ENCODE measurements around the gene VWC2.

VWC2 gene

DNA sequence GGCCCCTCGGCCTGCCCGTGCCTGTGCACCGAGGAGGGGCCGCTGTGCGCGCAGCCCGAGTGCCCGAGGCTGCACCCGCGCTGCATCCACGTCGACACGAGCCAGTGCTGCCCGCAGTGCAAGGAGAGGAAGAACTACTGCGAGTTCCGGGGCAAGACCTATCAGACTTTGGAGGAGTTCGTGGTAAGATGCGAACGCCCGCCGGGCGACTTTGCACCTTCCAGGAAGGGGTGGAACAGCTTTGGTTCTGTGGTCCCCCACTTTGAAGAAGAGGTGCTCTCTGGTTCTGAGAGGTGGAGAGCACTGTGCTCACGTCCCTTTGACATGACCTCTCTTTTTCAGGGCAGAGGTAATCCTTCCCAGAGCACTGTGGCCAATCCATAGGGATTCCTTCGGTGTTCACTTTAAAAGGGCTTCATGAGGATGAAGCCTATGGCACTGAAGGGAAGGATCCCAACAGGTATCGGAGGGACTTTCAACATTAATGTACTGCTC is 2.6 kb downstream of the VWC2 start:
- Histone ChIP-seq H2AFZ (ENCODE audit: low read depth, low read length) (no peak overlapping the region), H2BK120ac (ENCODE audit: low read depth, low read length) (no peak overlapping the region), H3K14ac (ENCODE audit: low read length in 2 of 2) (no peak overlapping the region), H2BK5ac (ENCODE audit: low read depth, low read length, poor library complexity, severe bottlenecking) (no peak overlapping the region), H3K4me1 (ENCODE audit: control insufficient read depth, insufficient read depth, low read depth, low read length) (peaks cover 24% of the 10 kb centered on the region), H3K27me3 (ENCODE audit: control insufficient read depth in 1 of 2, insufficient read depth in 1 of 2, low read length in 2 of 2) (peaks cover 52 to 74% of the 10 kb centered on the region in 2 experiments), H3K4me3 (ENCODE audit: insufficient read depth in 1 of 2, low read depth in 1 of 2, low read length in 2 of 2) (peak overlapping the region in 1 of 2 experiments; percentile 51), H3K79me1 (replicated peaks; ENCODE audit: low read length, poor library complexity, severe bottlenecking) (no peaks in the 10 kb centered on the region), H3K23ac (ENCODE audit: low read length in 2 of 2) (no peak overlapping the region), H3K4me2 (ENCODE audit: low read length, poor library complexity, severe bottlenecking) (no peak overlapping the region), H2BK15ac (ENCODE audit: low read depth, poor library complexity, severe bottlenecking) (no peak overlapping the region), H3K9me3 (ENCODE audit: control insufficient read depth, low read length) (no peaks in the 10 kb centered on the region), H3K9ac (ENCODE audit: low read length) (no peak overlapping the region), H2BK12ac (ENCODE audit: low read length in 2 of 2) (no peak overlapping the region), H4K8ac (ENCODE audit: low read length) (no peak overlapping the region), H4K91ac (ENCODE audit: low read length) (no peak overlapping the region), H2AK5ac (ENCODE audit: low read length, severe bottlenecking) (no peak overlapping the region), H3K27ac (ENCODE audit: low read length, poor library complexity, severe bottlenecking) (no peak overlapping the region), H3K18ac (ENCODE audit: low read depth in 1 of 2, low read length in 2 of 2) (no peak overlapping the region), H3K36me3 (ENCODE audit: control insufficient read depth in 1 of 2, insufficient read depth in 2 of 2, low read depth in 1 of 2, low read length in 2 of 2) (no peaks in the 10 kb centered on the region), H3K4ac (ENCODE audit: low read depth in 1 of 2, low read length in 2 of 2) (no peak overlapping the region)
- DNase-seq, result no peak
- 18% methylated on average over 25 of the region's 25 CpGs for WGBS

DNA sequence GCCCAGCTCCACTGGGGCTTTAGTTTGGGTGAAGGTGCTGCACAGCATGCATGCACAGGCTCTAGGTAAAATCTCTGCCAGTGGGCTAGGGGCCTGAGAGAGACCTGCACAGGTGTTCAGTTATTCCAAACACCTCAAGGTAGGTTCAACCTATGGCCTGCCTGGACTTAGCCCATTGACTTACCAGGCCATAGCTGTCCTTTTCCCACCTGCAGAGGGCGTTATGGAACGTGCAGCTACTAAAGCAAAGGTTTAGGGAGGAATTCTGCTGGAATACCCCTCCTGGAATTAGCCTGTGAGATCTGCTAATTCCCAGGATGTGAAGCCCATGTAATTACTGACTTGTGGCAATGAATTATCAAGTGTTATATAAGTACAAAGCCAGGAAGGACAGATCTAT is 3.6 kb downstream of the VWC2 start:
- Histone ChIP-seq H3K9ac (ENCODE audit: low read length) (no peak overlapping the region), H3K4me2 (ENCODE audit: low read length, poor library complexity, severe bottlenecking) (no peak overlapping the region), H4K91ac (ENCODE audit: low read length) (no peak overlapping the region), H2BK15ac (ENCODE audit: low read depth, poor library complexity, severe bottlenecking) (no peak overlapping the region), H3K23ac (ENCODE audit: low read length in 2 of 2) (no peak overlapping the region), H4K8ac (ENCODE audit: low read length) (no peak overlapping the region), H2AK5ac (ENCODE audit: low read length, severe bottlenecking) (no peak overlapping the region), H3K27me3 (ENCODE audit: control insufficient read depth in 1 of 2, insufficient read depth in 1 of 2, low read length in 2 of 2) (peaks cover 52 to 65% of the 10 kb centered on the region in 2 experiments), H3K14ac (ENCODE audit: low read length in 2 of 2) (no peak overlapping the region), H2AFZ (ENCODE audit: low read depth, low read length) (no peak overlapping the region), H3K79me1 (replicated peaks; ENCODE audit: low read length, poor library complexity, severe bottlenecking) (no peaks in the 10 kb centered on the region), H3K4ac (ENCODE audit: low read depth in 1 of 2, low read length in 2 of 2) (no peak overlapping the region), H3K4me3 (ENCODE audit: insufficient read depth in 1 of 2, low read depth in 1 of 2, low read length in 2 of 2) (no peak overlapping the region), H3K36me3 (ENCODE audit: control insufficient read depth in 1 of 2, insufficient read depth in 2 of 2, low read depth in 1 of 2, low read length in 2 of 2) (no peaks in the 10 kb centered on the region), H3K27ac (ENCODE audit: low read length, poor library complexity, severe bottlenecking) (no peak overlapping the region), H2BK120ac (ENCODE audit: low read depth, low read length) (no peak overlapping the region), H3K9me3 (ENCODE audit: control insufficient read depth, low read length) (no peaks in the 10 kb centered on the region), H3K18ac (ENCODE audit: low read depth in 1 of 2, low read length in 2 of 2) (no peak overlapping the region), H2BK12ac (ENCODE audit: low read length in 2 of 2) (no peak overlapping the region), H2BK5ac (ENCODE audit: low read depth, low read length, poor library complexity, severe bottlenecking) (no peak overlapping the region), H3K4me1 (ENCODE audit: control insufficient read depth, insufficient read depth, low read depth, low read length) (peaks cover 24% of the 10 kb centered on the region)
- WGBS, result 5% methylated on average over 2 of the region's 2 CpGs
- DNase-seq, result no peak

DNA sequence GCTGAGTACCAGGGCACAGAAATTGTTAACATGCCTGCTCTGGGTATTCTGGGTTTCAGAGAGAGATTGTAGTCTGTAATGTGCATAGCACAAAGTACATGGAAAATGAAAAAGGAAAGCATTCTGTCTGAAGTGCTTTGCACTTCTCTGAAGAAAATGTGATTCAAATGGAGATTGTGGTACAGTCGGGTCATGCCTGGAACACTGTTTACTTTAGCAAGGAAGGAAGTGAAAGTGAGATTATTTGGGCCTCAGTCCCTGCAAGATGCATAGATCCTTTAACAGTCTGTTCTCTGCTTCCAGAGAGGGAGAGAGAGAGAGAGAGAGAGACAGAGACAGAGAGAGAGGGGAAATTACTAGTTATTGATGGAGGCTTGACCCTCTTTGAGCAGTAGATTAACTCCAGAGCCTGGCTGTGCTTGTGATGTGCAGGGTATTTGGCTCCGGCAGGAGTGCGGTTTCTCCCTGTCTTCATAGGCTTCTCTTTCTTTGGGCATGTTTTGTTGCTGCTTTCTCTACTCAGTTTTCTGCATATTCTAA is 5.4 kb downstream of the VWC2 start:
- H2BK5ac ChIP-seq (ENCODE audit: low read depth, low read length, poor library complexity, severe bottlenecking), result no peak overlapping the region
- no peak overlapping the region for H3K4me3 ChIP-seq (ENCODE audit: insufficient read depth in 1 of 2, low read depth in 1 of 2, low read length in 2 of 2)
- H2BK12ac ChIP-seq (ENCODE audit: low read length in 2 of 2), result no peak overlapping the region
- no peaks in the 10 kb centered on the region for H3K79me1 ChIP-seq (replicated peaks; ENCODE audit: low read length, poor library complexity, severe bottlenecking)
- no peak overlapping the region for H2AK5ac ChIP-seq (ENCODE audit: low read length, severe bottlenecking)
- no peaks in the 10 kb centered on the region for H3K36me3 ChIP-seq (ENCODE audit: control insufficient read depth in 1 of 2, insufficient read depth in 2 of 2, low read depth in 1 of 2, low read length in 2 of 2)
- no peak overlapping the region for H3K18ac ChIP-seq (ENCODE audit: low read depth in 1 of 2, low read length in 2 of 2)
- no peak overlapping the region for H2BK15ac ChIP-seq (ENCODE audit: low read depth, poor library complexity, severe bottlenecking)
- H2BK120ac ChIP-seq (ENCODE audit: low read depth, low read length), result no peak overlapping the region
- H4K8ac ChIP-seq (ENCODE audit: low read length), result no peak overlapping the region
- H3K27ac ChIP-seq (ENCODE audit: low read length, poor library complexity, severe bottlenecking), result no peak overlapping the region
- 71% methylated on average over 3 of the region's 3 CpGs for WGBS
- no peak for DNase-seq
- peaks cover 40 to 49% of the 10 kb centered on the region in 2 experiments for H3K27me3 ChIP-seq (ENCODE audit: control insufficient read depth in 1 of 2, insufficient read depth in 1 of 2, low read length in 2 of 2)
- H3K4me2 ChIP-seq (ENCODE audit: low read length, poor library complexity, severe bottlenecking), result no peak overlapping the region
- H3K4ac ChIP-seq (ENCODE audit: low read depth in 1 of 2, low read length in 2 of 2), result no peak overlapping the region
- no peaks in the 10 kb centered on the region for H3K9me3 ChIP-seq (ENCODE audit: control insufficient read depth, low read length)
- peaks cover 18% of the 10 kb centered on the region for H3K4me1 ChIP-seq (ENCODE audit: control insufficient read depth, insufficient read depth, low read depth, low read length)
- H2AFZ ChIP-seq (ENCODE audit: low read depth, low read length), result no peak overlapping the region
- H3K9ac ChIP-seq (ENCODE audit: low read length), result no peak overlapping the region
- no peak overlapping the region for H3K23ac ChIP-seq (ENCODE audit: low read length in 2 of 2)
- no peak overlapping the region for H4K91ac ChIP-seq (ENCODE audit: low read length)
- H3K14ac ChIP-seq (ENCODE audit: low read length in 2 of 2), result no peak overlapping the region

DNA sequence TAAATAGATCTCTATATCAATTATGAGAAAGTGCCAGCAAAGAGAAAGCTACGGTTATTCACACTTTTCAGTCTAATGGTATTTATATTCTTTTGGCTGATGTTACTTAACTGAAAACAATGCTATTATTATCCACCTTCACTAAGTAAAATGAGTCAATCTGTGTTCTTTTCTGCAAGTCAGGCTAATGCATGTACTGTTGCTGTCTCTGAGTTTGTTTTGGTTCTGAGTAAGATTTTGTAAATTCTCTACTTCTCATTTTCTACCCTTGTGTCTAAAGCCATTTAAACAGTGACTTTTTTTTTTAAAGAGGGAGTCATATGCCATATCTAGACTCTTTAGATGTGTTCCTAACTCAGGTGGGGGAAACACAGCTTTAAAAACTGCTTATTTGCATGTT is 7.5 kb downstream of the VWC2 start:
- H3K4ac ChIP-seq (ENCODE audit: low read depth in 1 of 2, low read length in 2 of 2), result no peak overlapping the region
- H3K9ac ChIP-seq (ENCODE audit: low read length), result no peak overlapping the region
- no peak overlapping the region for H3K27ac ChIP-seq (ENCODE audit: low read length, poor library complexity, severe bottlenecking)
- no peak overlapping the region for H4K91ac ChIP-seq (ENCODE audit: low read length)
- H2BK15ac ChIP-seq (ENCODE audit: low read depth, poor library complexity, severe bottlenecking), result no peak overlapping the region
- no peak overlapping the region for H2BK120ac ChIP-seq (ENCODE audit: low read depth, low read length)
- no peak overlapping the region for H2AFZ ChIP-seq (ENCODE audit: low read depth, low read length)
- no CpG with 5 or more reads among the region's 1 CpG for WGBS
- no peaks in the 10 kb centered on the region for H3K36me3 ChIP-seq (ENCODE audit: control insufficient read depth in 1 of 2, insufficient read depth in 2 of 2, low read depth in 1 of 2, low read length in 2 of 2)
- H3K4me1 ChIP-seq (ENCODE audit: control insufficient read depth, insufficient read depth, low read depth, low read length), result no peaks in the 10 kb centered on the region
- DNase-seq, result no peak
- no peak overlapping the region for H3K4me2 ChIP-seq (ENCODE audit: low read length, poor library complexity, severe bottlenecking)
- H2BK12ac ChIP-seq (ENCODE audit: low read length in 2 of 2), result no peak overlapping the region
- no peak overlapping the region for H3K4me3 ChIP-seq (ENCODE audit: insufficient read depth in 1 of 2, low read depth in 1 of 2, low read length in 2 of 2)
- H3K18ac ChIP-seq (ENCODE audit: low read depth in 1 of 2, low read length in 2 of 2), result no peak overlapping the region
- H3K27me3 ChIP-seq (ENCODE audit: control insufficient read depth in 1 of 2, insufficient read depth in 1 of 2, low read length in 2 of 2), result peaks cover 26 to 31% of the 10 kb centered on the region in 2 experiments
- H3K79me1 ChIP-seq (replicated peaks; ENCODE audit: low read length, poor library complexity, severe bottlenecking), result no peaks in the 10 kb centered on the region
- H2BK5ac ChIP-seq (ENCODE audit: low read depth, low read length, poor library complexity, severe bottlenecking), result no peak overlapping the region
- H3K9me3 ChIP-seq (ENCODE audit: control insufficient read depth, low read length), result no peaks in the 10 kb centered on the region
- H3K14ac ChIP-seq (ENCODE audit: low read length in 2 of 2), result no peak overlapping the region
- no peak overlapping the region for H4K8ac ChIP-seq (ENCODE audit: low read length)
- H2AK5ac ChIP-seq (ENCODE audit: low read length, severe bottlenecking), result no peak overlapping the region
- no peak overlapping the region for H3K23ac ChIP-seq (ENCODE audit: low read length in 2 of 2)

Measured in mesenchymal stem cell (in vitro differentiated cells and primary cell).